ENCODE data around the gene CNTNAP3. TPM values are rescaled to one million over a fixed set of nuclear protein-coding genes. Genes with fewer than 3 reads are reported as not detected.
"Not testable (repeated sequence)": the region's sequence is repeated elsewhere in the genome, so short reads cannot be mapped to it uniquely, and the experiment has no call there.

Gene CNTNAP3
- total and polyA plus RNA-seq, 2 of the 8 experiments (the other 6 are each of a cell fraction or from before 2014, with no cell fraction given): 2.8 to 9.0 TPM

DNA sequence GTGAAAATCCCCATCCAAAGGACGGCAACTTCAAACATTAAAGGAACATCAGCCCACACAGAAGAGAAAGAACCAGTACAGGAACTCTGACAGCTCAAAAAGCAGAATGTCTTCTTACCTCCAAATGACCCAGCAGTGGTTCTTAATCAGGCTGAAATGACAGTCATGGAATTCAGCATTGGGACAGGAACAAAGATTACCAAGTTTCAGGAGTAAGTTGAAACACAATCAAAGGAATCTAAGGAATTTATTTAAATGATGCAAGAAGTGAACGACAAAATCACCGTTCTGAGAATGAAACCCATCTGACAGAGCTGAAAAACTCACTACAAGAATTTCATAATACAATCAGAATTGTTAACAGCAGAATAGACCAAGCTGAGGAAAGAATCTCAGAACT is 241.1 kb downstream of the CNTNAP3 start:
- H3K79me1 ChIP-seq (ENCODE audit: low read depth, low read length); H3K9me3 ChIP-seq (ENCODE audit: insufficient read depth in 2 of 2, low read depth in 1 of 2, low read length in 1 of 2); H2BK120ac ChIP-seq (replicated peaks; ENCODE audit: low read depth, low read length); H3K9ac ChIP-seq (replicated peaks in 1 of 4; ENCODE audit: extremely low read depth in 1 of 4, low read depth in 3 of 4, low read length in 3 of 4); H2AK5ac ChIP-seq (ENCODE audit: low read depth, low read length); H3K18ac ChIP-seq (ENCODE audit: extremely low read depth, low read length); H3K36me3 ChIP-seq (ENCODE audit: control insufficient read depth in 2 of 4, insufficient read depth in 4 of 4, low read length in 3 of 4); H3K4me2 ChIP-seq (ENCODE audit: insufficient read depth in 1 of 2, low read depth in 2 of 2, low read length in 2 of 2); H3K4ac ChIP-seq (replicated peaks; ENCODE audit: insufficient read length, low read depth, low read length); H2BK20ac ChIP-seq (ENCODE audit: low read length); H3K79me2 ChIP-seq (ENCODE audit: control insufficient read depth in 1 of 2, insufficient read depth in 2 of 2, low read length in 2 of 2); H3K23ac ChIP-seq (ENCODE audit: insufficient read length); H3K4me1 ChIP-seq (replicated peaks in 1 of 4; ENCODE audit: control insufficient read depth in 3 of 4, insufficient read depth in 4 of 4, low read length in 3 of 4); H3K23me2 ChIP-seq (ENCODE audit: low read depth, low read length); H3K56ac ChIP-seq (replicated peaks; ENCODE audit: insufficient read length, low read depth, low read length); H2BK12ac ChIP-seq (ENCODE audit: low read depth, low read length); CTCF ChIA-PET (ENCODE audit: partially characterized antibody); H2BK5ac ChIP-seq (ENCODE audit: low read depth, low read length); FAIRE-seq; POLR2A ChIA-PET (ENCODE audit: partially characterized antibody); H2AFZ ChIP-seq (ENCODE audit: low read length); H4K91ac ChIP-seq (replicated peaks; ENCODE audit: insufficient read length, low read length); DNase-seq (ENCODE audit: low read depth in 1 of 2, low spot score in 2 of 2); H3K14ac ChIP-seq (ENCODE audit: insufficient read length); H4K8ac ChIP-seq (ENCODE audit: extremely low read depth, insufficient read depth, low read length); H2BK15ac ChIP-seq (ENCODE audit: low read length); H3K27ac ChIP-seq (ENCODE audit: low read depth, low read length); H3K27me3 ChIP-seq (replicated peaks in 1 of 4; ENCODE audit: control insufficient read depth in 3 of 4, extremely low read depth in 1 of 4, insufficient read depth in 3 of 4, low read length in 3 of 4); H4K5ac ChIP-seq (ENCODE audit: insufficient read length, low read depth, low read length); H4K20me1 ChIP-seq (replicated peaks in 1 of 2; ENCODE audit: control insufficient read depth in 1 of 2, insufficient read depth in 2 of 2, low read length in 2 of 2); H3K4me3 ChIP-seq (ENCODE audit: extremely low read depth in 1 of 4, insufficient read depth in 2 of 4, low read depth in 3 of 4, low read length in 4 of 4): not testable (repeated sequence)
- TF ChIP-seq TEAD4 (IDR thresholded peaks at IDR 0.05; ENCODE audit: low read depth, low read length) (0 out of 2 replicates have a peak, but pooled peaks have one; percentile 23), CEBPB (IDR thresholded peaks at IDR 0.05; ENCODE audit: low read depth, low read length) (peak; percentile 58; the same call in 1 of the 2 replicates)
- 32% methylated on average over 3 of the region's 3 CpGs; no CpG with 5 or more reads in 1 of the 2 experiments for WGBS, 2 experiments (ENCODE audit: extremely low coverage in 1 of 2, insufficient coverage in 1 of 2, insufficient read length in 1 of 2, insufficient replicate concordance in 2 of 2, low coverage in 1 of 2, low lambda C conversion rate in 2 of 2, missing lambda C conversion rate in 1 of 2)

DNA sequence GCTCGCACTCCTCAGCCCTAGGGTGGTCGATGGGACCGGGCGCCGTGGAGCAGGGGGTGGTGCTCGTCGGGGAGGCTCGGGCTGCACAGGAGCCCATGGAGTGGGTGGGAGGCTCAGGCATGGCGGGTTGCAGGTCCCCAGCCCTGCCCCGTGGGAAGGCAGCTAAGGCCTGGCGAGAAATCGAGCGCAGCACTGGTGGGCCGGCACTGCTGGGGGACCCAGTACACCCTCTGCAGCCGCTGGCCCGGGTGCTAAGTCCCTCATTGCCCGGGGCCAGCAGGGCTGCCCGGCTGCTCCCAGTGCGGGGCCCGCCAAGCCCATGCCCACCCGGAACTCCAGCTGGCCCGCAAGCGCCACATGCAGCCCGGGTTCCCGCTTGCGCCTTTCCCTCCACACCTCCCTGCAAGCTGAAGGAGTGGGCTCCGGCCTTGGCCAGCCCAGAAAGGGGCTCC is 245.6 kb downstream of the CNTNAP3 start:
- CTCF ChIA-PET (ENCODE audit: partially characterized antibody); H3K36me3 ChIP-seq (ENCODE audit: control insufficient read depth in 2 of 4, insufficient read depth in 4 of 4, low read length in 3 of 4); H3K4ac ChIP-seq (replicated peaks; ENCODE audit: insufficient read length, low read depth, low read length); H3K4me2 ChIP-seq (ENCODE audit: insufficient read depth in 1 of 2, low read depth in 2 of 2, low read length in 2 of 2); H3K27me3 ChIP-seq (replicated peaks in 1 of 4; ENCODE audit: control insufficient read depth in 3 of 4, extremely low read depth in 1 of 4, insufficient read depth in 3 of 4, low read length in 3 of 4); H3K4me1 ChIP-seq (replicated peaks in 1 of 4; ENCODE audit: control insufficient read depth in 3 of 4, insufficient read depth in 4 of 4, low read length in 3 of 4); POLR2A ChIA-PET (ENCODE audit: partially characterized antibody); H3K9ac ChIP-seq (replicated peaks in 1 of 4; ENCODE audit: extremely low read depth in 1 of 4, low read depth in 3 of 4, low read length in 3 of 4); H4K91ac ChIP-seq (replicated peaks; ENCODE audit: insufficient read length, low read length); H3K14ac ChIP-seq (ENCODE audit: insufficient read length); H3K27ac ChIP-seq (ENCODE audit: low read depth, low read length); H4K20me1 ChIP-seq (replicated peaks in 1 of 2; ENCODE audit: control insufficient read depth in 1 of 2, insufficient read depth in 2 of 2, low read length in 2 of 2); H2BK120ac ChIP-seq (replicated peaks; ENCODE audit: low read depth, low read length); H2BK15ac ChIP-seq (ENCODE audit: low read length); H3K79me1 ChIP-seq (ENCODE audit: low read depth, low read length); H3K4me3 ChIP-seq (ENCODE audit: extremely low read depth in 1 of 4, insufficient read depth in 2 of 4, low read depth in 3 of 4, low read length in 4 of 4); DNase-seq (ENCODE audit: low read depth in 1 of 2, low spot score in 2 of 2); FAIRE-seq; H3K23ac ChIP-seq (ENCODE audit: insufficient read length); H3K18ac ChIP-seq (ENCODE audit: extremely low read depth, low read length); H3K56ac ChIP-seq (replicated peaks; ENCODE audit: insufficient read length, low read depth, low read length); H4K5ac ChIP-seq (ENCODE audit: insufficient read length, low read depth, low read length); H2BK12ac ChIP-seq (ENCODE audit: low read depth, low read length); H2AK5ac ChIP-seq (ENCODE audit: low read depth, low read length); H3K23me2 ChIP-seq (ENCODE audit: low read depth, low read length); H4K8ac ChIP-seq (ENCODE audit: extremely low read depth, insufficient read depth, low read length); H2AFZ ChIP-seq (ENCODE audit: low read length); H2BK5ac ChIP-seq (ENCODE audit: low read depth, low read length); H2BK20ac ChIP-seq (ENCODE audit: low read length); H3K9me3 ChIP-seq (ENCODE audit: insufficient read depth in 2 of 2, low read depth in 1 of 2, low read length in 1 of 2); H3K79me2 ChIP-seq (ENCODE audit: control insufficient read depth in 1 of 2, insufficient read depth in 2 of 2, low read length in 2 of 2): not testable (repeated sequence)
- WGBS, 2 experiments (ENCODE audit: extremely low coverage in 1 of 2, insufficient coverage in 1 of 2, insufficient read length in 1 of 2, insufficient replicate concordance in 2 of 2, low coverage in 1 of 2, low lambda C conversion rate in 2 of 2, missing lambda C conversion rate in 1 of 2): 95% methylated on average over 27 of the region's 27 CpGs; no CpG with 5 or more reads in 1 of the 2 experiments

All from H1 (cell line).